Nephron progenitor cell (in vitro differentiated cells): Measurements from ENCODE around the gene FCN2.

Source experiments
- DNase-seq: peaks from one replicate; pipeline ENCODE4 v3.0.0; 2021
- H3K27ac Mint-ChIP-seq: 2 replicates; pipeline ENCODE4 v1.8.0; 2021; ENCODE audit warnings: mild to moderate bottlenecking, moderate library complexity, mixed read lengths
- H3K27me3 Mint-ChIP-seq: 2 replicates; pipeline ENCODE4 v1.8.0; 2021; ENCODE audit warnings: mild to moderate bottlenecking, low read depth, mixed read lengths; ENCODE audit not compliant: poor library complexity
- H3K36me3 Mint-ChIP-seq: 2 replicates; pipeline ENCODE4 v1.8.0; 2021; ENCODE audit warnings: low read depth, mixed read lengths
- H3K4me1 Mint-ChIP-seq: 2 replicates; pipeline ENCODE4 v1.8.0; 2021; ENCODE audit warnings: mixed read lengths
- H3K4me3 Mint-ChIP-seq: 2 replicates; pipeline ENCODE4 v1.8.0; 2021; ENCODE audit warnings: mild to moderate bottlenecking, moderate library complexity, mixed read lengths
- H3K9me3 Mint-ChIP-seq: 2 replicates; pipeline ENCODE4 v1.8.0; 2021; ENCODE audit warnings: mild to moderate bottlenecking, moderate library complexity, mixed read lengths
- TF ChIP-seq, protein P1 (sequence below): fragments of 200-600 bp; sonication (generic); IDR thresholded peaks from 2 replicates; pipeline ENCODE4 v1.5.0; 2021; ENCODE audit warnings: antibody characterized with exemption

Gene FCN2

DNA sequence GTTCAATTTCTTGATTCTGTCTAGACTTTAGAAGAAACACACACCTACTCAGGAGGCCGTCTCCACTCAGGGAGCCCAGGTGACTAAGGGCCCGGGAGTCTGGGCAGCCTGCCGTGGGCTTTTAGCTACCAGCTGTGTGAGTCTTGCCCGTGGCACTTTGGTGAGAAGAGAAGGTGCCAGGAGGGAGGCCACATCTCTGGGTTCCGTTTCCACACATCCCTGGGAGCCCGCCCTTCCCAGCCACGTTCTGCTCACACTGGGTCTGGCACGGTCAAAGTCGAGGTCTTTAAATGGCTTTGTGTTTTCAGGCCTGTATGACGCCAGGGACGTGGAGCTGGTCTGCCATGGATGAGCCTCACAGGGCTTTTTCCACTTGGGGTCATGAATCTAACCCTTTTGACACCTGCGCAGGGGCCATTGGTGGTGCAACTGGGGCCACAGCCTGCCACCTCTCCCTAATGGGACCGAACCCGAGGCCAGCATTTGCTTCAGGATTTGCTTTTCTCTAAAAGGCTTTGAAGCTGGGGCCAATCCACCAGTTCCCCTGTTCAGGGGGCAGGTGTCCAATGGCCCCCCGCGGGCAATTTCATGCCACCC lies 17.2 kb upstream of the FCN2 start:
- H3K27ac Mint-ChIP-seq: no peak overlapping the region
- H3K36me3 Mint-ChIP-seq: no peaks in the 10 kb centered on the region
- H3K4me1 Mint-ChIP-seq: no peaks in the 10 kb centered on the region
- DNase-seq: no peak
- no peak overlapping the region for H3K4me3 Mint-ChIP-seq
- TF ChIP-seq, protein P1, sequence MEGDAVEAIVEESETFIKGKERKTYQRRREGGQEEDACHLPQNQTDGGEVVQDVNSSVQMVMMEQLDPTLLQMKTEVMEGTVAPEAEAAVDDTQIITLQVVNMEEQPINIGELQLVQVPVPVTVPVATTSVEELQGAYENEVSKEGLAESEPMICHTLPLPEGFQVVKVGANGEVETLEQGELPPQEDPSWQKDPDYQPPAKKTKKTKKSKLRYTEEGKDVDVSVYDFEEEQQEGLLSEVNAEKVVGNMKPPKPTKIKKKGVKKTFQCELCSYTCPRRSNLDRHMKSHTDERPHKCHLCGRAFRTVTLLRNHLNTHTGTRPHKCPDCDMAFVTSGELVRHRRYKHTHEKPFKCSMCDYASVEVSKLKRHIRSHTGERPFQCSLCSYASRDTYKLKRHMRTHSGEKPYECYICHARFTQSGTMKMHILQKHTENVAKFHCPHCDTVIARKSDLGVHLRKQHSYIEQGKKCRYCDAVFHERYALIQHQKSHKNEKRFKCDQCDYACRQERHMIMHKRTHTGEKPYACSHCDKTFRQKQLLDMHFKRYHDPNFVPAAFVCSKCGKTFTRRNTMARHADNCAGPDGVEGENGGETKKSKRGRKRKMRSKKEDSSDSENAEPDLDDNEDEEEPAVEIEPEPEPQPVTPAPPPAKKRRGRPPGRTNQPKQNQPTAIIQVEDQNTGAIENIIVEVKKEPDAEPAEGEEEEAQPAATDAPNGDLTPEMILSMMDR: no peak
- H3K9me3 Mint-ChIP-seq: peaks cover 13% of the 10 kb centered on the region
- H3K27me3 Mint-ChIP-seq: peaks cover 14% of the 10 kb centered on the region

- peaks cover 13% of the 10 kb centered on the region for H3K9me3 Mint-ChIP-seq
- H3K4me1 Mint-ChIP-seq: peaks cover under 1% of the 10 kb centered on the region
- no peak overlapping the region for H3K4me3 Mint-ChIP-seq
- no peaks in the 10 kb centered on the region for H3K36me3 Mint-ChIP-seq
- H3K27me3 Mint-ChIP-seq: peaks cover 9% of the 10 kb centered on the region
- TF ChIP-seq, protein P1: no peak
- no peak for DNase-seq
- no peak overlapping the region for H3K27ac Mint-ChIP-seq
Observed at GRCh38 chr9:134863941-134864820, 16.4 kb upstream of the FCN2 start.

GRCh38 chr9:134864821-134865190 lies 15.8 kb upstream of the FCN2 start:
- no peak overlapping the region for H3K27ac Mint-ChIP-seq
- no peak for DNase-seq

DNA sequence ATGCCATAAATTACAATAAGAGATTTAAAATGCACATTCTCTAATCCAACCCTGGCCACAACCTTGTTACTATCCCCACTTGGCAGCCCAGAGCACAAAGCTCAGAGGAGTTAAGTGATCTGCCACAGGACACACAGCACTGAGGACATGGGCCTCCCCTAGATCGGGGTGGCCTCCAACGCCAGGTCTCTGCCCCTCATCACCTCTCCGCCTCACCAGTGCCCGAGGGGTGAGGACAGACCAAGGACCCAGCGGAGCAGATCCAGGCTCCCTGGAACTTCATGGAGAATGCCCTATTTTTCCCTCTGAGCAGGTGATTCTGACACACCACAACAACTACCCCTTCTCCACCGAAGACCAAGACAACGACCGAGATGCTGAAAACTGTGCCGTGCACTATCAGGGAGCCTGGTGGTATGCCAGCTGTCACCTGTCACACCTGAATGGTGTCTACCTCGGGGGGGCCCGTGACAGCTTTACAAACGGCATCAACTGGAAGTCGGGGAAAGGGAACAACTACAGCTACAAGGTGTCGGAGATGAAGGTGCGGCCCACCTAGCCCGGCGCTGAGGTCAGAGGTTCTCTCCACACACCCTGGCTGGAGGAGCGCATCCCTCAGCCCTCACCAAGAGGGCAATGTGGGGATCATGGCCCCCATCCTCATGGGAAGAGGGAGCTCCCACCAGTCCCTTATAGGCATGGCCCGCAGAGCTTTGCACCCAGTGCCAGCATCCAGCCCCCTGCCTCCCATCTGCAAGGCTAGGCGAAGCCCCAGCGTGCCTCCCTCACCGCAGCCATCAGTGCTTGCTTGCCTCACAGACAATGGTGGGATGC lies 12.5 kb upstream of the FCN2 start:
- Mint-ChIP-seq H3K27me3 (peaks cover 20% of the 10 kb centered on the region), H3K4me1 (peaks cover 11% of the 10 kb centered on the region), H3K36me3 (no peaks in the 10 kb centered on the region), H3K4me3 (no peak overlapping the region), H3K9me3 (peaks cover 15% of the 10 kb centered on the region), H3K27ac (no peak overlapping the region)
- no peak for DNase-seq
- TF ChIP-seq, protein P1: no peak

More at GRCh38 chr9:134864821-134865190, 15.8 kb upstream of the FCN2 start:
- Mint-ChIP-seq H3K9me3 (peaks cover 13% of the 10 kb centered on the region), H3K4me3 (no peak overlapping the region), H3K36me3 (no peaks in the 10 kb centered on the region), H3K4me1 (peaks cover 5% of the 10 kb centered on the region), H3K27me3 (peaks cover 9% of the 10 kb centered on the region)
- TF ChIP-seq, protein P1: no peak

DNA sequence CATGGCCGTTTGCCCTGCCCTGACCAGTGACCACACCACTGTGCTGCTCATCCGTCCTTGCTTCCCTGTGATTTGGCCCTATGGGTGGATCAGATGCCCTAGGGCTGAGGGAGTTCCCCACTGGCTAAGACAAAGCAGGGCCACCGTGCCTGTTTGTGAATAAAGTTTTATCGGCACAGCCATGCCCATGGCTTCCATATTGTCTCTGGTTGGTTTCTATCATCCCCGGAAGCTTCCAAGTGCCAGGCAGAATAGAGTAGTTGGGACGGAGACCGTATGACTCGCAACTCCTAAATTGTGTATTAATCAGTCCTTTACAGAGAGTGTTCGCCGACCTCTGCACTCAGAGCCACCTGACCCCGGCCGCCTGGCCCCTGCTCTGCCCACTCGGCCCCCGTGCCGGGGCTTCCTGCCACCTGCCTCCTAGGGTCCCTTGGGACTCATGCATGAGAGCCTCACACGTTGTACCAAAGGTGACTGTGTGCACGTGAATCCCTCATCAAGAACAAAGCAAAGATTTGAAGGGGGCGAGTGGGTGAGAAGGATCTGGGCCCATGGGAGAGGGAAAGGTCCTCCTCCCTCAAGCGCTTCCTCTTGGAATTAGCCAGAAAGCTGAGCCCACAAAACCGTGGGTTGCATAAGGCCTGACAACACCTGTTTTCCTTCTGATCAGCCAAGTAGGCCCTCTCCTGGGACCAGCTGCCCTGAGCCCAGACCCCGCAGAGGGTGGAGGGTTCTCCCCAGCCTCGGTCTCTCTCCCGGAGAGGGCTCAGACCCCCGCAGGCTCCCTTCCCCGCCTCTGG lies 11.7 kb upstream of the FCN2 start:
- peaks cover 11% of the 10 kb centered on the region for H3K4me1 Mint-ChIP-seq
- TF ChIP-seq, protein P1: no peak
- no peak overlapping the region for H3K4me3 Mint-ChIP-seq
- H3K27me3 Mint-ChIP-seq: peaks cover 20% of the 10 kb centered on the region
- no peaks in the 10 kb centered on the region for H3K36me3 Mint-ChIP-seq
- no peak for DNase-seq
- no peak overlapping the region for H3K27ac Mint-ChIP-seq
- peaks cover 19% of the 10 kb centered on the region for H3K9me3 Mint-ChIP-seq
